K562 (cell line): ENCODE results near the gene NEK2. TPM values are rescaled to one million over a fixed set of nuclear protein-coding genes. Genes with fewer than 3 reads are reported as not detected.
A peak's percentile ranks its signal among the peaks of the same experiment; 100 is the strongest.

Experiments
- BCL6 ChIP-seq: fragments of 250-450 bp; sonication (Bioruptor Pico); IDR thresholded peaks from 2 replicates; pipeline ENCODE4 v1.4.0; 2020
- CBX1 ChIP-seq: sonication (generic); IDR thresholded peaks from 2 replicates; pipeline ENCODE4 v1.6.1; 2016; ENCODE audit warnings: antibody characterized with exemption, low read depth, mild to moderate bottlenecking
- CCAR2 ChIP-seq: fragments of 200-400 bp; formaldehyde crosslinking; IDR thresholded peaks from 2 replicates; pipeline ENCODE4 v1.6.1; 2017; ENCODE audit warnings: mild to moderate bottlenecking, low read depth, low read length
- HLTF ChIP-seq: fragments of 450-650 bp; IDR thresholded peaks from 2 replicates; pipeline ENCODE4 v1.6.1; 2016
- MYC ChIP-seq, 2 experiments: fragments of 250-450 bp in 1 of 2; sonication (Bioruptor Pico) in 1 of 2; IDR thresholded peaks; 2 replicates each; pipeline versions ENCODE4 v1.5.1 to v1.6.1; 2012 to 2021; ENCODE audit warnings: low read depth in 2 of 2, borderline replicate concordance in 1 of 2, improper control_type of control experiment in 1 of 2, low read length in 1 of 2, mild to moderate bottlenecking in 1 of 2, moderate library complexity in 1 of 2
- ZNF197 ChIP-seq: fragments of 200-800 bp; sonication (Bioruptor generic); IDR thresholded peaks from 2 replicates; pipeline ENCODE4 v1.6.1; 2016; ENCODE audit warnings: low read depth, missing genetic modification characterization, missing compliant biosample characterization
- ZNF551 ChIP-seq: fragments of 250-450 bp; sonication (Bioruptor Pico); IDR thresholded peaks from 2 replicates; pipeline ENCODE4 v1.5.0; 2021; ENCODE audit warnings: mild to moderate bottlenecking, moderate library complexity
- polyA plus RNA-seq, 8 experiments: library from polyadenylated mRNA; depleted of rRNA in 4 of 8; stranded (reverse) in 5 of 8; unstranded in 3 of 8; fragments of >200 nt; fragmentation: Nextera tagmentation in 2 of 8; fragmentation: Illumina TruSeq in 1 of 8; extraction: Ambion mirVana in 2 of 8; extraction: Trizol in 1 of 8; gene quantifications; 2 replicates each; pipeline versions ENCODE4 v1.2.1 to v1.2.3, GENCODE V29; 2011 to 2014; ENCODE audit warnings: inconsistent platforms in 1 of 8, missing spikeins in 1 of 8
- total RNA-seq, 7 experiments: library from RNA; depleted of rRNA in 6 of 7; stranded (reverse); fragments of >200 nt in 6 of 7; fragmentation: Illumina TruSeq in 2 of 7; extraction: Trizol in 2 of 7; gene quantifications; 2 replicates each; pipeline versions ENCODE4 v1.2.1 to v1.2.3, GENCODE V29; 2011 to 2021; ENCODE audit warnings: low replicate concordance in 1 of 7
- TF ChIP-seq, protein P1 (sequence below): fragments of 450-650 bp; IDR thresholded peaks from 2 replicates; pipeline ENCODE4 v1.6.1; 2017; ENCODE audit warnings: antibody characterized with exemption, mild to moderate bottlenecking
- TF ChIP-seq, protein P2 (sequence below), 2 experiments: fragments of 450-650 bp in 1 of 2; sonication (generic) in 1 of 2; formaldehyde crosslinking in 1 of 2; IDR thresholded peaks; 2 replicates each; pipeline versions ENCODE4 v1.7.1 to v1.9.0; 2016 to 2022; ENCODE audit warnings: inconsistent platforms in 1 of 2, mild to moderate bottlenecking in 1 of 2, missing genetic modification reagents in 1 of 2
- TF ChIP-seq, protein P3 (sequence below): fragments of 150-350 bp; conservative IDR thresholded peaks from 2 replicates; pipeline ENCODE4 v1.6.1; 2014; ENCODE audit warnings: low read length

Gene NEK2
- total and polyA plus RNA-seq, 9 of the 15 experiments (the other 6 are each of a cell fraction or from before 2014, with no cell fraction given) = 30.0 to 74.7 (median 66.4) TPM

DNA sequence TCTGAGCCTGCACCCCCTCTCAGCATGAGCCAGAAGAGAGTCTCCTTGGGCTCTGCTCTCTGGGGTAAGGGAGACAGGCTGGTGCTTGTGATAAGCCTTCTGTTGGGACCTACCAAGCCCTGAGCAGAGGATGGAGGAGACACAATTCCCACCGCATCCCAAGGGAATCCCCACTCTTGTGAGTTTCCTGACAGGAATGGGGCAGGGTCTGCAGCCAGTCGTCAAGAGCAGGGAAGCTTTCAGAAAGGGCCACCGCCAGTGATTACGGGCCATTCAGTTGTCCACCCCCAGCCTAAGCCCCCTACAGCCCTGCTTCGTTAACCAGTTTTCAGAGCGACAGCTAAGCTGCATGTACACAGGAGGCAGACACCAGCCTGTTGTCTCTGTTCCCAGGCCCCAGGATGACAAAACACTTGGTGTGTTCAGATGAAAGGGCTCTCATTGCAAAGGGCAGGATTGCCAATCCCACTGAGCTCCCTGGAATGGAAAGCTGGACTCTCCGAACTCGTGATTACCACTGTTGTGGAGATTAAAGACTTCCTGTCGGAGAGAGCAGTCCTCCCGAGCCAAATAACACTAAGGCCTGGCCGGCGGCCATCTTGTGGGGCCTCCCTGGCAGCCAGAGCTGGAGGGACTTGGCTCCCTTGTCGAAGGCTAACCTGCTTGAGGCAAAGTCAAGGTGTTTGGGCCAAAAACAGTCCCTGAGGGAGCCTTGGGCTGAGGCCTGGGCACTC is 59.0 kb downstream of the NEK2 start (continued):
- TF ChIP-seq, protein P1, sequence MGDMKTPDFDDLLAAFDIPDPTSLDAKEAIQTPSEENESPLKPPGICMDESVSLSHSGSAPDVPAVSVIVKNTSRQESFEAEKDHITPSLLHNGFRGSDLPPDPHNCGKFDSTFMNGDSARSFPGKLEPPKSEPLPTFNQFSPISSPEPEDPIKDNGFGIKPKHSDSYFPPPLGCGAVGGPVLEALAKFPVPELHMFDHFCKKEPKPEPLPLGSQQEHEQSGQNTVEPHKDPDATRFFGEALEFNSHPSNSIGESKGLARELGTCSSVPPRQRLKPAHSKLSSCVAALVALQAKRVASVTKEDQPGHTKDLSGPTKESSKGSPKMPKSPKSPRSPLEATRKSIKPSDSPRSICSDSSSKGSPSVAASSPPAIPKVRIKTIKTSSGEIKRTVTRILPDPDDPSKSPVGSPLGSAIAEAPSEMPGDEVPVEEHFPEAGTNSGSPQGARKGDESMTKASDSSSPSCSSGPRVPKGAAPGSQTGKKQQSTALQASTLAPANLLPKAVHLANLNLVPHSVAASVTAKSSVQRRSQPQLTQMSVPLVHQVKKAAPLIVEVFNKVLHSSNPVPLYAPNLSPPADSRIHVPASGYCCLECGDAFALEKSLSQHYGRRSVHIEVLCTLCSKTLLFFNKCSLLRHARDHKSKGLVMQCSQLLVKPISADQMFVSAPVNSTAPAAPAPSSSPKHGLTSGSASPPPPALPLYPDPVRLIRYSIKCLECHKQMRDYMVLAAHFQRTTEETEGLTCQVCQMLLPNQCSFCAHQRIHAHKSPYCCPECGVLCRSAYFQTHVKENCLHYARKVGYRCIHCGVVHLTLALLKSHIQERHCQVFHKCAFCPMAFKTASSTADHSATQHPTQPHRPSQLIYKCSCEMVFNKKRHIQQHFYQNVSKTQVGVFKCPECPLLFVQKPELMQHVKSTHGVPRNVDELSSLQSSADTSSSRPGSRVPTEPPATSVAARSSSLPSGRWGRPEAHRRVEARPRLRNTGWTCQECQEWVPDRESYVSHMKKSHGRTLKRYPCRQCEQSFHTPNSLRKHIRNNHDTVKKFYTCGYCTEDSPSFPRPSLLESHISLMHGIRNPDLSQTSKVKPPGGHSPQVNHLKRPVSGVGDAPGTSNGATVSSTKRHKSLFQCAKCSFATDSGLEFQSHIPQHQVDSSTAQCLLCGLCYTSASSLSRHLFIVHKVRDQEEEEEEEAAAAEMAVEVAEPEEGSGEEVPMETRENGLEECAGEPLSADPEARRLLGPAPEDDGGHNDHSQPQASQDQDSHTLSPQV = peak; percentile 90
- TF ChIP-seq CCAR2 = no peak
- TF ChIP-seq ZNF197 (CRISPR knock-in tag) = 0 out of 2 replicates have a peak, but pooled peaks have one; percentile 33
- TF ChIP-seq, protein P2, sequence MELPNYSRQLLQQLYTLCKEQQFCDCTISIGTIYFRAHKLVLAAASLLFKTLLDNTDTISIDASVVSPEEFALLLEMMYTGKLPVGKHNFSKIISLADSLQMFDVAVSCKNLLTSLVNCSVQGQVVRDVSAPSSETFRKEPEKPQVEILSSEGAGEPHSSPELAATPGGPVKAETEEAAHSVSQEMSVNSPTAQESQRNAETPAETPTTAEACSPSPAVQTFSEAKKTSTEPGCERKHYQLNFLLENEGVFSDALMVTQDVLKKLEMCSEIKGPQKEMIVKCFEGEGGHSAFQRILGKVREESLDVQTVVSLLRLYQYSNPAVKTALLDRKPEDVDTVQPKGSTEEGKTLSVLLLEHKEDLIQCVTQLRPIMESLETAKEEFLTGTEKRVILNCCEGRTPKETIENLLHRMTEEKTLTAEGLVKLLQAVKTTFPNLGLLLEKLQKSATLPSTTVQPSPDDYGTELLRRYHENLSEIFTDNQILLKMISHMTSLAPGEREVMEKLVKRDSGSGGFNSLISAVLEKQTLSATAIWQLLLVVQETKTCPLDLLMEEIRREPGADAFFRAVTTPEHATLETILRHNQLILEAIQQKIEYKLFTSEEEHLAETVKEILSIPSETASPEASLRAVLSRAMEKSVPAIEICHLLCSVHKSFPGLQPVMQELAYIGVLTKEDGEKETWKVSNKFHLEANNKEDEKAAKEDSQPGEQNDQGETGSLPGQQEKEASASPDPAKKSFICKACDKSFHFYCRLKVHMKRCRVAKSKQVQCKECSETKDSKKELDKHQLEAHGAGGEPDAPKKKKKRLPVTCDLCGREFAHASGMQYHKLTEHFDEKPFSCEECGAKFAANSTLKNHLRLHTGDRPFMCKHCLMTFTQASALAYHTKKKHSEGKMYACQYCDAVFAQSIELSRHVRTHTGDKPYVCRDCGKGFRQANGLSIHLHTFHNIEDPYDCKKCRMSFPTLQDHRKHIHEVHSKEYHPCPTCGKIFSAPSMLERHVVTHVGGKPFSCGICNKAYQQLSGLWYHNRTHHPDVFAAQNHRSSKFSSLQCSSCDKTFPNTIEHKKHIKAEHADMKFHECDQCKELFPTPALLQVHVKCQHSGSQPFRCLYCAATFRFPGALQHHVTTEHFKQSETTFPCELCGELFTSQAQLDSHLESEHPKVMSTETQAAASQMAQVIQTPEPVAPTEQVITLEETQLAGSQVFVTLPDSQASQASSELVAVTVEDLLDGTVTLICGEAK (IDR thresholded peaks at IDR 0.05) = no peak
- TF ChIP-seq, protein P2 (CRISPR knock-in tag; IDR thresholded peaks at IDR 0.05) = no peak
- TF ChIP-seq ZNF551 (CRISPR knock-in tag) = no peak
- TF ChIP-seq MYC (IDR thresholded peaks at IDR 0.05; ENCODE audit: low read depth, low read length) = no peak
- no peak for TF ChIP-seq MYC (CRISPR knock-in tag; IDR thresholded peaks at IDR 0.05; ENCODE audit: borderline replicate concordance, low read depth)
- no peak for TF ChIP-seq CBX1
- no peak for TF ChIP-seq BCL6 (CRISPR knock-in tag)
- TF ChIP-seq, protein P3, sequence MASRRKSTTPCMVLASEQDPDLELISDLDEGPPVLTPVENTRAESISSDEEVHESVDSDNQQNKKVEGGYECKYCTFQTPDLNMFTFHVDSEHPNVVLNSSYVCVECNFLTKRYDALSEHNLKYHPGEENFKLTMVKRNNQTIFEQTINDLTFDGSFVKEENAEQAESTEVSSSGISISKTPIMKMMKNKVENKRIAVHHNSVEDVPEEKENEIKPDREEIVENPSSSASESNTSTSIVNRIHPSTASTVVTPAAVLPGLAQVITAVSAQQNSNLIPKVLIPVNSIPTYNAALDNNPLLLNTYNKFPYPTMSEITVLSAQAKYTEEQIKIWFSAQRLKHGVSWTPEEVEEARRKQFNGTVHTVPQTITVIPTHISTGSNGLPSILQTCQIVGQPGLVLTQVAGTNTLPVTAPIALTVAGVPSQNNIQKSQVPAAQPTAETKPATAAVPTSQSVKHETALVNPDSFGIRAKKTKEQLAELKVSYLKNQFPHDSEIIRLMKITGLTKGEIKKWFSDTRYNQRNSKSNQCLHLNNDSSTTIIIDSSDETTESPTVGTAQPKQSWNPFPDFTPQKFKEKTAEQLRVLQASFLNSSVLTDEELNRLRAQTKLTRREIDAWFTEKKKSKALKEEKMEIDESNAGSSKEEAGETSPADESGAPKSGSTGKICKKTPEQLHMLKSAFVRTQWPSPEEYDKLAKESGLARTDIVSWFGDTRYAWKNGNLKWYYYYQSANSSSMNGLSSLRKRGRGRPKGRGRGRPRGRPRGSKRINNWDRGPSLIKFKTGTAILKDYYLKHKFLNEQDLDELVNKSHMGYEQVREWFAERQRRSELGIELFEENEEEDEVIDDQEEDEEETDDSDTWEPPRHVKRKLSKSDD = no peak
- TF ChIP-seq HLTF = no peak
